GM06990 (cell line): ENCODE results near the gene VAT1L.

Experiments
- DNase-seq: peaks from one replicate; pipeline ENCODE4 v3.0.0-alpha.2; 2011; ENCODE audit not compliant: insufficient read length; ENCODE audit errors: extremely low read depth
- H3K27me3 ChIP-seq: replicated peaks from 2 replicates; pipeline ENCODE4 v1.6.0; 2011; ENCODE audit warnings: low read length; ENCODE audit not compliant: control insufficient read depth, insufficient read depth
- H3K36me3 ChIP-seq: 2 replicates; pipeline ENCODE4 v1.5.1; 2011; ENCODE audit warnings: low read length; ENCODE audit not compliant: control insufficient read depth, insufficient read depth
- H3K4me3 ChIP-seq: replicated peaks from 2 replicates; pipeline ENCODE4 v1.5.1; 2011; ENCODE audit warnings: low read depth, mild to moderate bottlenecking, control low read depth, low read length
- CTCF ChIP-seq: IDR thresholded peaks from 2 replicates; pipeline ENCODE4 v1.5.1; 2011; ENCODE audit warnings: low read length, control low read depth, mild to moderate bottlenecking, inconsistent platforms; ENCODE audit not compliant: insufficient read depth, poor library complexity, severe bottlenecking

VAT1L gene

GRCh38 chr16:77843405-77843804 is 55.0 kb downstream of the VAT1L start:
- Histone ChIP-seq H3K4me3 (no peak overlapping the region), H3K27me3 (no peaks in the 10 kb centered on the region; the same call in 1 of the 2 replicates), H3K36me3 (no peaks in the 10 kb centered on the region)
- TF ChIP-seq CTCF: no peak
- no peak for DNase-seq

- no peak for TF ChIP-seq CTCF
- H3K4me3 ChIP-seq: no peak overlapping the region
- no peaks in the 10 kb centered on the region; the same call in 1 of the 2 replicates for H3K27me3 ChIP-seq
- H3K36me3 ChIP-seq: no peaks in the 10 kb centered on the region
- DNase-seq: no peak
Measured at GRCh38 chr16:77844801-77845200, 56.4 kb downstream of the VAT1L start.

- no peaks in the 10 kb centered on the region for H3K36me3 ChIP-seq
- no peak for DNase-seq
- H3K4me3 ChIP-seq: no peak overlapping the region
- TF ChIP-seq CTCF: no peak
- H3K27me3 ChIP-seq: peaks cover 1% of the 10 kb centered on the region; the same call in 1 of the 2 replicates
Measured at GRCh38 chr16:77849646-77850258, 61.4 kb downstream of the VAT1L start.

GRCh38 chr16:77850636-77851333 is 62.4 kb downstream of the VAT1L start:
- no peak for TF ChIP-seq CTCF
- no peak for DNase-seq
- Histone ChIP-seq H3K27me3 (peaks cover 1% of the 10 kb centered on the region), H3K36me3 (no peaks in the 10 kb centered on the region), H3K4me3 (no peak overlapping the region)

GRCh38 chr16:77853161-77853560 is 64.8 kb downstream of the VAT1L start:
- H3K36me3 ChIP-seq: no peaks in the 10 kb centered on the region
- H3K4me3 ChIP-seq: no peak overlapping the region
- no peak for TF ChIP-seq CTCF
- H3K27me3 ChIP-seq: peaks cover 1% of the 10 kb centered on the region
- no peak for DNase-seq
